ENCODE data around the gene SHOX. TPM values are rescaled to one million over a fixed set of nuclear protein-coding genes. Genes with fewer than 3 reads are reported as not detected.
"Not testable (repeated sequence)": the region's sequence is repeated elsewhere in the genome, so short reads cannot be mapped to it uniquely, and the experiment has no call there.

SHOX gene
- total RNA-seq, 2 donors from 2014 or later: not detected

DNA sequence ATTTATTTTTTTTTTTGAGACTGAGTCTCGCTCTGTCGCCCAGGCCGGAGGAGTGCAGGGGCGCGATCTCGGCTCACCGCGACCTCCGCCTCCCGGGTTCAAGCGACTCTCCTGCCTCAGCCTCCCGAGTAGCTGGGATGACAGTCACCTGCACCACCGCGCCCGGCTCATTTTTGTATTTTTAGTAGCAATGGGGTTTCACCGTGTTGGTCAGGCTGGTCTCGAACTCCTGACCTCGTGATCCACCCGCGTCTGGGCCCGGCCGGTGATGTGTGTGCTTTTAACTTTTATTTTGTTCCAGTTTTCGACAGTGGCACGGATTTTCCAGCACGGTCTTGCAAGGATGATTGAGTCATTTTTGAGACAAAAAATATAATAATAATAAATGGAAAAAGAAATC, 21.3 kb downstream of the SHOX start:
- peak; percentile 53 for DNase-seq (ENCODE audit: low spot score)
- intact Hi-C loops (cut with DNase I): not testable (repeated sequence)

DNA sequence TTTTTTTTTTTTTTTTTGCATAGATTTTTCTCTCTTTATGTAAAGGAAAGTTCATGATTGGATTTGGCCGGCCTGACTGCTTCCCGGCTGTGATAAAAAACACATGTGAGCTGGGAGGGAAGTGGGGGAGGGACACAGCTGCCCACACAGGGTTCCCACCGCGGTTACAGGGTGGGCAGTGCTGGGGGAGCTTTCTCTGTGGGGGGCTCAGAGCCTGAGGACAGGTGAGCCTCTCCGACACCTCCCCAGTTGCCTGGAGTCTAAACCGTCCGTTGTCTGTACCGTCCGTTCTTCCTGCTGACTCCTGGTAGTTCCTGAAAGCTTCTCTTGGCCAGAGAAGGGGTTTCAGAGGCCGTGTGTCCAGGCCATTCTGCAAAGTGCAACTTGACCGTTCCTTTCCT, 21.8 kb downstream of the SHOX start:
- DNase-seq (ENCODE audit: low spot score): peak; percentile 59
- intact Hi-C loops (cut with DNase I): no loop called here

DNA sequence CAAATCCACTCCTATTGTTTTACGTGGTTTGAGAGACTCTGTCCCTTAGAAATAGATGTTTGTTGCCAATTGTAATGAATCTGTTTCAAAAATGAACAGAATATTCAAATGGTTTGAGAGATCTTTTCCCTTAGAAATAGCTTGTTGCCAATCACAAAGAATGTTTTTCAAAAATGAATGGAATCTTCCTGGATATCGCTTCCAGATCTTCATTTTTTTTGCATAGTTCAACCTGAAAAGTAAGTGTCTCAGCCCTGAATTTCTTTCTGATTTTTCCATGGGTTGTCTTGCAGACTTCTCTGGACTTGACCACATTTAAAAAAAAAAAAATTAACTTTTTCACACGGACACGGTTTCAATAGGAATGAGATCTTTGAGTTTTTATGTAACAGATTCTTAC, 22.7 kb downstream of the SHOX start:
- intact Hi-C loops (cut with DNase I): no loop called here

DNA sequence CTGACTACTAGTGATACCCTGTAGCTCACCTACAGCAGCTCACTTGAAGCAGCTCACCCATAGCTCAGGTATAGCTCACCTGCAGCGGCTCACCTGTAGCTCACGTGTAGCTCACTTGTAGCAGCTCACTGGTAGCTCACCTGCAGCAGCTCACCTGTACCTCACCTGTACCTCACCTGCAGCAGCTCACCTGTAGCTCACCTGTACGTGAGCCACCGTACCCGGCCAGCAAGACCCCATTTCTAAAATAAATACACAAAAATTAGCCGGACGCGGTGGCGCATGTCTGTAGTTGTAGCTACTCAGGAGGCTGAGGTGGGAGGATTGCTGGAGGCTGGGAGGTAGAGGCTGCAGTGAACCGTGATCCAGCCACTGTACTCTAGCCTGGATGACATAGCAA, 30.6 kb downstream of the SHOX start:
- intact Hi-C loops (cut with DNase I): no loop called here
- DNase-seq (ENCODE audit: low spot score): peak; percentile 56

More for the DNA sequence above, 22.7 kb downstream of the SHOX start:
- no peak for DNase-seq (ENCODE audit: low spot score)

DNA sequence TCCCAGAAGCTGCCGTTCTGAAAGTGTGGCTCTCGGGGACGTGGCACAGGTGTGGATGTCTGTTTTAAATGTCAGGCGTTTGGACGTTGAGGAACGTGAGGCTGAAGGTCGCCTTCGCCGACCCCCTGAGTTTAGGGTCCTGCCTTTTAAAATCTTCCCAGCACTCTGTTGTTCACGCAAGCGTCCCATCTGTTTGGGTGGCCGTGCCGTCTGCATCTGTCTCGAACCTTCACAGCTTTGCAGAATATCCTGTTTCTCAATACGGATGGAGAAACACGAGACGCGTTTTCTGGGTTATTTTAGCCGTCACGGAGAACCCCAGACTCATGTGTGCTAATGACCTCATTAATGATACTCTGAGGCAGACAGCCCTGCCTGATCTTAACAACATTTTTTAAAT, 31.5 kb downstream of the SHOX start:
- intact Hi-C loops (cut with DNase I): no loop called here
- peak; percentile 43 for DNase-seq (ENCODE audit: low spot score)

DNA sequence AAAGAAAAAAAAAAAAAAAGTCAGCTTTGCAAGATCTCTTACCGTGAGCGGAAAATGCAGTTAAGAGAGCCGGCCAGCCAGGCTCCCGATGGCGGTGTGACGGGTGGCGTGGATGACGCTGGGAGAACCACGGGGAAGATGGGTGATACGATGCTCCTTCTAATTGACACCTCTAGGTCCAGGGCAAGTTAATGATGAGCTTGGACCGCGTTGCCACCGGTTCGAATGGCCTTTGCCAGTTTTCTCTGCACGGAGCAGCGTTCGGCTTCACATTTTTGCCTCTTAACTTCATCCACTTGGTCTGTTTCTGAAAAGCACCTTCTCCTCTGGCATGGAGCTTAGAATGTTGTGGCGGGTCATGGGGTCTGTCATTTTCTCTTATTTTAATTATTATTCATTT, 33.2 kb downstream of the SHOX start:
- peak; percentile 26 for DNase-seq (ENCODE audit: low spot score)
- intact Hi-C loops (cut with DNase I): loop anchor here in 1 of 2 donors (2.0 kb wide), 1 partner anchor 51 kb away; no protein-coding TSS in a partner anchor

DNA sequence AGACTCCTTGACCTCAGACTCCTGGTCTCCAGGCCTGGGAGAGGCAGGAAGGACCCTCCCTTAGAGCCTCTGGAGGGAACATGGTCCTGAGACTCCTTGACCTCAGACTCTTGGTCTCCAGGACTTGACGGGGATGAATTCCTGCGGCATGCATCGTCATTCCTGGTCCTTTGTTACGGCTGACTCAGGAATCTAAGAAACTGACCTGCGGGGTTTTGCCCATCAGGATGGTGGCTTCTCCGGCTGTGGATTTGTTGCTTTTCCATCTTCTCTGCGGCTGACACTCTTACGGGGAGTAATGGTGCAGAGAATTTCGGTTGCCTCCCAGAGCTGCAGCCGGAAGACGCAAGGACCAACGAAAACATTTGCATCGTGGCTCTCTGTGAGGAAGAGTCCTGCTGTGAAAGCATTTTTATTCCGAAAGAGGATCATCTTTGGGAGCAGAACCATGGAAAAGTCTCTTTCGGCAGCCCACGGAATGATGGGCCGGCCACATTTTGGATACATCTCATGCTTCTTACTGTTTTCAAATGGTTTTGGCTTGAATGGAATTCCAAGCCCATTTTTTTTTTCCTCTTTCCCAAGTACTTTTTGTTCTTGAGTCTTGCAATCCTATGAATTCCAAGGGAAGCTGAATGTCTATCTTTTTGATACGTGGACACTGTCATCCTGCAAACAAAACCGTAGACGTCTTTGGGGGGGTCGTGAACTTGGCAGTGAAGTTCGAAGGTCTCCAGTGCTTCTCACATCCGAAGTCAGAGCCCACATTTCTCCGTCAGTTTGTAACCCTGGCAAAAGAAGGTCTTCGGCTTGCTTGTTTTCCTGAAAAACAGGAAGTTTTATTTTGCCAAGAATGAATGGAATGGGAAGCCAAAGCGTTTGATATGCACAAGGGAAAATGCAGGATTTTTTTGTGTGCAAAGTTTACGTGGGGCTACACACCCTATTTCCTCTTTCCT, 36.5 kb downstream of the SHOX start:
- intact Hi-C loops (cut with DNase I): no loop called here
- DNase-seq (ENCODE audit: low spot score): no peak

DNA sequence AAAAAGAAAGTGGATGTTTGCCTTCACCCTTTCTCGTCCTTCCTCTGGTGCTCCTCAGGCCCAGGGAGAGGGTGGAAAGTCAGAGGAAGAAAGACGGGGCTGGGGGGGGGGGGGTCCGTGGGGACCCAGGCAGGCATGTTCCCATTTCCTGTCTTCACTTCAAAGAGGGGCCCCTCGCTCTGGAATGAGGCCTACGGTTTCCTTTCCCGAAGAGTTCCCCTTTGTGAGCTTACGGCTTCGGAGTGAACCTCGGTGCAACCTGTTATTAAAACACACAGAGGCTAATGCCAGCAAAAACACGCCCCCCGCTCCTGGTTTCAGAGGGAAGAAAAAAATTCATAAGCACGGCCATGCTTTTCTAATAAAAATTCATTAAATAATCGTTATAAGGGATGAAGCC, 40.1 kb downstream of the SHOX start:
- intact Hi-C loops (cut with DNase I): loop anchor here in 1 of 2 donors (5.0 kb wide), 1 partner anchor 1057 kb away; no protein-coding TSS in a partner anchor
- DNase-seq (ENCODE audit: low spot score): no peak

DNA sequence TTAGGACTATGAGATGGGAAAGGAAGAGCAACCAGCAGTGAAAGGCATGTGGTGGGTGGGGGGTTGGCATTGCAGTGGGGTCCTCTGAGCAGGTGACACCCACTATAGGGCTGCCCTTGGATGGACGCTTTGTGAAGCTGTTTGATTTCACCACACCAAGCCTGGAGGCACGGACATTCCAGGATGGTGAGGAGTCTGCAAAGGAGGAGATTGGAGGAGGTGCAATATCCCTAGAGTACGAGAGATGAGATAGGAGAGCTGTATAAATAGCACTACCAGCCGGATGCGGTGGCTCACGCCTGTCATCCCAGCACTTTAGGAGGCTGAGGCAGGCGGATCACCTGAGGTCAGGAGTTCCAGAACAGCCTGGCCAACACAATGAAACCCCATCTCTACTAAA, 42.3 kb downstream of the SHOX start:
- intact Hi-C loops (cut with DNase I): loop anchor here in 1 of 2 donors (5.0 kb wide), 1 partner anchor 1054 kb away; no protein-coding TSS in a partner anchor

DNA sequence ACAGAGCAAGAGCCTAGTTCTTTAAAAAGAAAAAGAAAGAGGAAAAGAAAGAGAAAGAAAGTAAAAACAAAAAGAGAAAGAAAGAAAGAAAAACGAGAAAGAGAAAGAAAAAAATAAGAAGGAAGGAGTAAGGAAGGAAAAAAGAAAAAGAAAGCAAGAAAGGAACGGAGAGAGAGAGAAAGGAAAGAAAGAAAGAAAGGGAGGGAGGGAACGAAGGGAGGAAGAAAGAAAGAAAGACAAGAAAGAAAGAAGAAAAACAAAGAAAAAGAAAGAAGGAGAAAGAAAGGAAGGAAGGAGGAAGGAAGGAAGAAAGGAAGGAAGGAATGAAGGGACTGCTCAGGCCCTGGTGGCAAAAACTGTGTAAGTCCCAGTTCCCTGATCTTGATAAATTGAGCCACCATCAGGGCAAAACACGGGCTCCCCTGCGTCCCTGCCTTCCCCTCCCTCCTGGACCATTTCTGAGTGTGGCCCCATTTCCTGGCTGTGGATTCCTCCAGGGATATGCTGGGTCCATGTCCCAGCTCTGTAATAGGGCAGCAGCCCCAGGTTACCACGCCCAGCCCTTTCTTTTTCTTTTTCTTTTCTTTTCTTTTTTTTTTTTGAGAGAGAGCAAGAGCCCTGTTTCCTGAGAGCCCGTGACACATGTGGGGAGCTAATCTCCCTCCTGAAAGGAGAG, 44.8 kb downstream of the SHOX start:
- intact Hi-C loops (cut with DNase I): no loop called here
- DNase-seq (ENCODE audit: low spot score): no peak

More for the DNA sequence above, 42.3 kb downstream of the SHOX start:
- no peak for DNase-seq (ENCODE audit: low spot score)

DNA sequence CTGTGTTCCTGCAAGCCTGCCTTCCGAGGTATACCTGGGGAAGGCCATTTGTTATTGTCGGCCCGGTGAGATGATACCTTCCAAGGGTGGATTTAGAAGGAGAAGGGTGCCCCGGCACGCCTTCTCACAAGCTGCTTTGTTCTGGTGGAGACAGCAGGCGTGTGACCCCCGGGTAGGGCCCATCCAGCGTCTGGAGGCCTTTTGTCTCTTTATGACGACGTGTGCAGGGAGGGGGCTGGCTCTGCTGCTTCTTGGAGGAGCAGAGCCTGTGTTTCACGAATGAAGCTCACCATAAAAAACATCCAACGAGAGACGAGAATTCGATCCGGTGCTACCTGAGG, 45.3 kb downstream of the SHOX start:
- intact Hi-C loops (cut with DNase I): loop anchor here in 1 of 2 donors (1.0 kb wide), 1 partner anchor 21 kb away; no protein-coding TSS in a partner anchor

DNA sequence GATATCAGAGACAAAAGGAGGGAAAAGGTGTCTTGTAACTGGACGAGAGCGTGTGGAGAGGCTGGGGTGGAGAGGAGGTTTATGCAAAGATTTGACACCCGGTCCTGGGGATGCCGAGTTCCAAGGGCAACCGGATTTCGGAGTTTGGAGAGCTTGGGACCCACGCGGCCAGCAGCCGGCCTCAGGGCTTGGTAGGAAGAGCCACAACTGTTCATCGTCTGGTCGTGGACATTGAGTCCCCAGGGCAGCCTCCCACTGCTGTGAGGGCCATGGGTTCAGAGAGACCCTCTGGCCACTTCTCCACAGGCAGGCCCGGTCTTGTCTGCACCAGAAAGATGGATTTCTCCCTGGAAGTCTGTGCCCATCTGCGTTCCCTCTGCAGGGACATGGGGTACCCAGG, 46.8 kb downstream of the SHOX start:
- intact Hi-C loops (cut with DNase I): no loop called here
- no peak for DNase-seq (ENCODE audit: low spot score)

More for the DNA sequence above, 45.3 kb downstream of the SHOX start:
- no peak for DNase-seq (ENCODE audit: low spot score)

DNA sequence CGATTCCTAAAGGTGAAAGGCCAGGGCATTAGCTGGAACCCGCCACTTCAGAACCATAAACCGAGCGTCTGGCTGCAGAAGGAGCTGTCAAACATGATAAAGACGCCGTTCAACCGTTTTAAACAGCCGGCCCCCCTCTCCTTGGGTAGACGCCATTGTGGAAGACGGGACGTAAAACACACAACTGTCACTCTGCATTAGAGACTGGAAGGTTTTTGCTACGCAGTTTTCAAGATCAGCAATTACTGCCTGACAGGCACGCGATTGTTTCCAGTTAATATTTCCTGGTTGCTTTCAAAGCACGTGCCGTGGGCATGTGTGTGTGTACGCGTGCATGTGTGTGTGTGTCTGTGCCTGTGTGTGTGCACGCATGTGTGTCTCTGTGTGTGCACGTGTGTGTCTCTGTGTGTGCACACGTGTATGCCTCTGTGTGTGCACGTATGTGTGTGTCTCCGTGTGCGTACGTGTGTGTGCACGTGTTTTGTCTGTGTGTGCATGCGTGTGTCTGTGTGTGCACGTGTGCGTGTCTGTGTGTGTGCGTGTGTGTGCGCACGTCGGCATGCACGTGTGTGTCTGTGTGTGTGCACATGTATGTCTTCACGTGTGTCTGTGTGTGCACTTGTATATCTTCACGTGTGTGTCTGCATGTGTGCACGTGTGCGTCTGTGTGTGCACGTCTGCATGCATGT, 48.8 kb downstream of the SHOX start:
- DNase-seq (ENCODE audit: low spot score): no peak
- intact Hi-C loops (cut with DNase I): no loop called here

DNA sequence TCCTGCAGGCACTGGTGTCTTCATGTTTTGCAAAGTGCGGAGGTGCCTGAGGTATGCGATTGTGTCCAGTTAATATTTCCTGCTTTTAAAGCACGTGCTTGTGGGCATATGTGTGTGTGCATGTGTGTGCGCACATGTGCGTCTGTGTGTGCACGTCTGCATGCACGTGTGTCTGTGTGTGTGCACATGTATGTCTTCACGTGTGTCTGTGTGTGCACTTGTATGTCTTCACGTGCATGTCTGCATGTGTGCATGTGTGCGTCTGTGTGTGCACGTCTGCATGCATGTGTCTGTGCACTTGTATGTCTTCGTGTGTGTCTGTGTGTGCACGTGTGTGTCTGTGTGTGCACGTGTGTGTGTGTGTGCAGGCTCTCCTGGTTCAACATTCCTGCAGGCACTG, 49.5 kb downstream of the SHOX start:
- intact Hi-C loops (cut with DNase I): no loop called here
- no peak for DNase-seq (ENCODE audit: low spot score)

DNA sequence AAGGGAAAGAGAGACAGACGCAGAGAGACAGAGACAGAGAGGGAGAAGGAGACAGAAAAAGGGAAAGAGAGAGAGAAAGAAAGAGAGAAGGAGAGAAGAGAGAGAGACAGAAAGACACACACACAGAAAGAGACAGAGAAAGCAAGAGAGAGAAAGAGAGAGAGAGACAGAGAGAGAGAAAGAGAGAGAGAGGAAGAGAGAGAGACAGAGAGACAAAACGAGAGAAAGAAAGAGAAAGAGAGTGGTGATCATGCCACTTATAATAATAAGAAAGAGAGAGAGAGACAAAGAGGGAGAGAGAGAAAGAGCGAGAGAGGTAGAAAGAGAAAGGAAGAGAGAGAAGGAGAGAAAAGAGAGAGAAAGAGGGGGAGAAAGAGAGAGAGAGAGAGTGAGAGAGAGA, 51.4 kb downstream of the SHOX start:
- DNase-seq (ENCODE audit: low spot score): no peak
- intact Hi-C loops (cut with DNase I): no loop called here

DNA sequence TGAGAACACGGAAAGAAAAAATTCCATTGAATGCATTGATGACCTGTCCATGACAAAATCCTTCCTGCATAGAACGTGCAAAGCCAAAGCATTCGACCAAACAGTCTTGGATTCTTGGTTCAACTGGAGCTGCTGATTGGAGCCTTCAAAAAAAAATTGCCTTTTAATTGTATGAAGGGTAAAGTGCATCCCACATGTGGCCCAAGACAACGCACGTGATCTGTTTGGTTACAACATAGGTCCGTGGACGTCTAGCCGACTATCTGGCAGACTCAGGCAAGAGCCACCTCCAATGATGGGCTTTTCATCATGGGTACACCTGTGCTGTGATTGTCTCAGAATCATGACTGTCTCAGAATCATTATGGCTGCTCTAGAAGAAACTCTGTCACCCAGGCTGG, 52.3 kb downstream of the SHOX start:
- intact Hi-C loops (cut with DNase I): no loop called here

DNA sequence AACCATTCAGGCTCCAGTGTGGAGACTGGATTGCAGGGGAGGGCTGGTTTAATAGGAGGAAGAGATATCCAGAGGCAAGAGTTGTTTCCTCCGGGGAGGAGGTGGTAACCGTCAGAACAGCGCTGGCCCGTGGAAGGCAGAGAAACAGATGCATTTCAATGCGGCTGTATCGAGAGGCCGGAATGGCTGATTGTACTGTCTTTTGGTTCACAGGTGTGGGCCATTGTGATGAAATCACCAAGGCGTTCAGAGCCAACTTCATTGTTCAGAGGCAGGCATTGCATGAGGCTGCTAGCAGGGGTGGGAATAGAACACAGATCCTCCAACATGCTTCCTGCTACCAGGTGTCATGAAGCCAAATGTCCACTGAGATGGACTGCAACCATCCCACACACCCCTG, 53.0 kb downstream of the SHOX start:
- intact Hi-C loops (cut with DNase I): no loop called here
- DNase-seq (ENCODE audit: low spot score): no peak

More for the DNA sequence above, 52.3 kb downstream of the SHOX start:
- no peak for DNase-seq (ENCODE audit: low spot score)

DNA sequence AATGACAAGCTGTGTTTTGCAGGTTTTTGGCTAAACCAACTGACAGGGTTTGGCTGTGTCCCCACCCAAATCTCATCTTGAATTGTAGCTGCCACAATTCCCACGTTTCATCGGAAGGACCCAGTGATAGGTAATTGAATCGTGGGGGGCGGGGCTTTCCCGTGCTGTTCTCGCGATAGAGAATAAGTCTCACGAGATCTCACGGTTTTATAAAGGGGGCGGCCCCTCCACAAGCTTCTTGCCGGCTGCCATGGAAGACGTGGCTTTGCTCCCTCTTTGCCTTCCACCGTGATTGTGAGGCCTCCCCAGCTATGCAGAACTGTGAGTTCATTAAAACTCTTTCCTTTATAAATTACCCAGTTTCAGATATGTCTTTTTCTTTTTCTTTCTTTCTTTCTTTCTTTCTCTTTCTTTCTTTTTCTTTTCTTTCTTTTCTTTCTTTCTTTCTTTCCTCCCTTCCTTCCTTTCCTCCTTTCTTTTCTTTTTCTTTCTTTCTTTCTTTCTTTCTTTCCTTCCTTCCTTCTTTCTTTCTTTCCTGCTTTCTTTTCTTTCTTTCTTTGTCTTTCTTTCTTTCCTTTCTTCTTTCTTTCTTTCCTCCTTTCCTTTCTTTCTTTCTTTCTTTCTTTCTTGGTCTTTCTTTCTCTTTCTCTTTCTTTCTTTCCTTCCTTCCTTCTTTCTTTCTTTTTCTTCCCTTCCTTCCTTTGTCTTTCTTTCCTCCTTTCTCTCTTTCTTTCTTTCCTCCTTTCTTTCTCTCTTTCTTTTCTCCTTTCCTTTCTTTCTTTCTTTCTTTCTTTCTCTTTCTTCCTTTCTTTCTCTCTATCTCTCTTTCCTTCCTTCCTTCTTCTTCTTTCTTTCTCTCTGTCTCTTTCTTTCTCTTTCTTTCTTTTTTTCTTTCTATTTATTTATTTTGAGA, 54.8 kb downstream of the SHOX start:
- intact Hi-C loops (cut with DNase I): no loop called here

DNA sequence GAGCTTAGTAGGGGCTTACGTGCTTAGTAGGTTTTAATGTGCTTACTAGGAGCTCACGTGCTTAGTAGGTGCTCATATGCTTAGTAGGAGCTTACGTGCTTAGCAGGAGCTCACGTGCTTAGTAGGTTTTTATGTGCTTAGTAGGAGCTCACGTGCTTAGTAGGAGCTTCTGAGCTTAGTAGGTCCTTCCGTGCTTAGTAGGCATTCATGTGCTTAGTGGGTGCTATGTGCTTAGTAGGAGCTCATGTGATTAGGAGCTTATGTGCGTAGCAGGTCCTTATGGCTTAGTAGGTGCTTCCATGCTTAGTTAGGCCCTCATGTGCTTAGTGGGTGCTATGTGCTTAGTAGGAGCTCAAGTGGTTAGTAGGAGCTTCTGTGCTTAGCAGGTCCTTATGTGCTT, 59.4 kb downstream of the SHOX start:
- no peak for DNase-seq (ENCODE audit: low spot score)
- intact Hi-C loops (cut with DNase I): no loop called here

More for the DNA sequence above, 54.8 kb downstream of the SHOX start:
- no peak for DNase-seq (ENCODE audit: low spot score)
